Body of pancreas (tissue), 4 donors: Measurements from ENCODE around the gene GADD45GIP1.

Experiments
- CTCF ChIP-seq, 7 experiments: fragments of 450-650 bp in 4 of 7; fragments of 200-600 bp in 3 of 7; sonication (generic) in 3 of 7; IDR thresholded peaks; one replicate each; pipeline ENCODE4 v1.5.1; 2016 to 2019; ENCODE audit warnings: antibody characterized with exemption in 7 of 7
- POLR2A ChIP-seq, 3 donors: fragments of 450-650 bp; IDR thresholded peaks; one replicate each; pipeline ENCODE4 v1.6.1; 2016; ENCODE audit warnings: antibody characterized with exemption in 3 of 3, mild to moderate bottlenecking in 2 of 3

- TF ChIP-seq CTCF (IDR thresholded peaks at IDR 0.05) (no peak), POLR2A (IDR thresholded peaks at IDR 0.05) (no peak)
Measured at GRCh38 chr19:12987190-12987589, 30.2 kb upstream of the GADD45GIP1 start.
